Measurements from ENCODE around the gene KIAA0513.

DNA sequence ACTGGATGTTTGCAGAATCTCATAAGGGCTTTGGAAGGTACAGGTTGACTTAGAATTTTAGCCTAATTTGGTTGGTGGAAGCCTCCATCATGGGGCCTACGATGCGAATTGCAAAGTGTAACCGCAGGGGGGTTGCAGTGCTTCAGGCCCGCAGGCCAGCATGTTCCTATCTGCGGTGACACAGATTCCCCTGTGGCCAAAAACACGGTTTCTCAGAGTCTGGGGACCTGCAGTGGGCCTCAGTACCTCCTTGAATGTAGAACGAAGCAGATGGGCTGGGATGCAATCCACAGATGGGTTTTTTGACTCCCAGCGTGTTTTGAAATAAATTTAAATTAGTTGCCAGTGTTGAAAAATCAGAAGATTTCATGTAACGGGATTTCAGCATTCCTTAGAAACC lies 34.7 kb downstream of the KIAA0513 start:
- TF ChIP-seq MYBL2 (CRISPR knock-in tag; IDR thresholded peaks at IDR 0.05), result no peak
- no peak for TF ChIP-seq PREB (CRISPR knock-in tag; IDR thresholded peaks at IDR 0.05; ENCODE audit: borderline replicate concordance)
- TF ChIP-seq E2F1 (CRISPR knock-in tag; IDR thresholded peaks at IDR 0.05), result no peak
- TF ChIP-seq, protein P1, sequence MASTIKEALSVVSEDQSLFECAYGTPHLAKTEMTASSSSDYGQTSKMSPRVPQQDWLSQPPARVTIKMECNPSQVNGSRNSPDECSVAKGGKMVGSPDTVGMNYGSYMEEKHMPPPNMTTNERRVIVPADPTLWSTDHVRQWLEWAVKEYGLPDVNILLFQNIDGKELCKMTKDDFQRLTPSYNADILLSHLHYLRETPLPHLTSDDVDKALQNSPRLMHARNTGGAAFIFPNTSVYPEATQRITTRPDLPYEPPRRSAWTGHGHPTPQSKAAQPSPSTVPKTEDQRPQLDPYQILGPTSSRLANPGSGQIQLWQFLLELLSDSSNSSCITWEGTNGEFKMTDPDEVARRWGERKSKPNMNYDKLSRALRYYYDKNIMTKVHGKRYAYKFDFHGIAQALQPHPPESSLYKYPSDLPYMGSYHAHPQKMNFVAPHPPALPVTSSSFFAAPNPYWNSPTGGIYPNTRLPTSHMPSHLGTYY (CRISPR knock-in tag; IDR thresholded peaks at IDR 0.05), result no peak
- TF ChIP-seq, protein P2, sequence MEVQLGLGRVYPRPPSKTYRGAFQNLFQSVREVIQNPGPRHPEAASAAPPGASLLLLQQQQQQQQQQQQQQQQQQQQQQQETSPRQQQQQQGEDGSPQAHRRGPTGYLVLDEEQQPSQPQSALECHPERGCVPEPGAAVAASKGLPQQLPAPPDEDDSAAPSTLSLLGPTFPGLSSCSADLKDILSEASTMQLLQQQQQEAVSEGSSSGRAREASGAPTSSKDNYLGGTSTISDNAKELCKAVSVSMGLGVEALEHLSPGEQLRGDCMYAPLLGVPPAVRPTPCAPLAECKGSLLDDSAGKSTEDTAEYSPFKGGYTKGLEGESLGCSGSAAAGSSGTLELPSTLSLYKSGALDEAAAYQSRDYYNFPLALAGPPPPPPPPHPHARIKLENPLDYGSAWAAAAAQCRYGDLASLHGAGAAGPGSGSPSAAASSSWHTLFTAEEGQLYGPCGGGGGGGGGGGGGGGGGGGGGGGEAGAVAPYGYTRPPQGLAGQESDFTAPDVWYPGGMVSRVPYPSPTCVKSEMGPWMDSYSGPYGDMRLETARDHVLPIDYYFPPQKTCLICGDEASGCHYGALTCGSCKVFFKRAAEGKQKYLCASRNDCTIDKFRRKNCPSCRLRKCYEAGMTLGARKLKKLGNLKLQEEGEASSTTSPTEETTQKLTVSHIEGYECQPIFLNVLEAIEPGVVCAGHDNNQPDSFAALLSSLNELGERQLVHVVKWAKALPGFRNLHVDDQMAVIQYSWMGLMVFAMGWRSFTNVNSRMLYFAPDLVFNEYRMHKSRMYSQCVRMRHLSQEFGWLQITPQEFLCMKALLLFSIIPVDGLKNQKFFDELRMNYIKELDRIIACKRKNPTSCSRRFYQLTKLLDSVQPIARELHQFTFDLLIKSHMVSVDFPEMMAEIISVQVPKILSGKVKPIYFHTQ (CRISPR knock-in tag; IDR thresholded peaks at IDR 0.05), result no peak
- TF ChIP-seq CTCF (IDR thresholded peaks at IDR 0.05), result no peak
- no peak for TF ChIP-seq MAX (CRISPR knock-in tag; IDR thresholded peaks at IDR 0.05)
- no peak for TF ChIP-seq ATF2 (CRISPR knock-in tag; IDR thresholded peaks at IDR 0.05; ENCODE audit: borderline replicate concordance, low read depth)

Measured in WTC11 (cell line).